ENCODE measurements around the gene THRSP. TPM values are rescaled to one million over a fixed set of nuclear protein-coding genes. Genes with fewer than 3 reads are reported as not detected.
"Not testable (repeated sequence)": the region's sequence is repeated elsewhere in the genome, so short reads cannot be mapped to it uniquely, and the experiment has no call there.

THRSP gene
- polyA plus RNA-seq, 2 of the 4 experiments (the other 2 are of a cell fraction) = not detected

DNA sequence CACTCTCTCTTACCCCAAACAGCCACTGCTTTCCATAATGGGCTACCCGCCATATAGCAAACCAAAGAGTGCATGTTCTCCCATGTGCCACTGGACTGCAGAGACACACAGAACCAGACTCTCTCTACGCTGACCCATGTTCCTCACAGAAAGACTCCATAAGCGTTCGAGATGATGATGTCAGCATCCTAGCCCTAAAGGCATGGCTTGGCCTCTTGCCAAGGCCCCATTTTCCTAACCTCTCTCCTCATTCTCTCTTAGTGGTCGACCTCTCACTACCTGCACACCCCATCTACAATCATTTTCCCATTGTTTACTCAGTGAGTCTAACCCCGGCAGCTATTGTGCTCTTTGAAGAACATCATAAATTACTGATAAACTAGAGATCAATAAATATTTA is 11.1 kb downstream of the THRSP start:
- FAIRE-seq (no peak), DNase-seq (ENCODE audit: low read depth in 1 of 2, low spot score in 1 of 2) (no peak), ATAC-seq (no peak)
- H3K4me2 ChIP-seq = no peak overlapping the region
- peaks cover 11% of the 10 kb centered on the region; the same call in 2 of the 3 replicates for H3K4me1 ChIP-seq
- WGBS (ENCODE audit: missing lambda C conversion rate) = 76% methylated on average over 6 of the region's 6 CpGs
- no peaks in the 10 kb centered on the region for H3K9me3 ChIP-seq
- H3K27ac ChIP-seq = no peak overlapping the region
- TF ChIP-seq FOSB (CRISPR knock-in tag; IDR thresholded peaks at IDR 0.05) = no peak
- no peak for TF ChIP-seq FOSL2 (IDR thresholded peaks at IDR 0.05)
- TF ChIP-seq FOSL2 (CRISPR knock-in tag; IDR thresholded peaks at IDR 0.05) = no peak
- no peak for TF ChIP-seq CBX8 (IDR thresholded peaks at IDR 0.05)
- TF ChIP-seq TP53 (CRISPR knock-in tag; IDR thresholded peaks at IDR 0.05) = no peak
- TF ChIP-seq POLR2AphosphoS2 (conservative IDR thresholded peaks at IDR 0.05; ENCODE audit: low read length) = no peak
- no peak for TF ChIP-seq EP300 (IDR thresholded peaks at IDR 0.05)
- TF ChIP-seq, protein P1, sequence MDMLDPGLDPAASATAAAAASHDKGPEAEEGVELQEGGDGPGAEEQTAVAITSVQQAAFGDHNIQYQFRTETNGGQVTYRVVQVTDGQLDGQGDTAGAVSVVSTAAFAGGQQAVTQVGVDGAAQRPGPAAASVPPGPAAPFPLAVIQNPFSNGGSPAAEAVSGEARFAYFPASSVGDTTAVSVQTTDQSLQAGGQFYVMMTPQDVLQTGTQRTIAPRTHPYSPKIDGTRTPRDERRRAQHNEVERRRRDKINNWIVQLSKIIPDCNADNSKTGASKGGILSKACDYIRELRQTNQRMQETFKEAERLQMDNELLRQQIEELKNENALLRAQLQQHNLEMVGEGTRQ (IDR thresholded peaks at IDR 0.05) = no peak
- TF ChIP-seq BHLHE40 (IDR thresholded peaks at IDR 0.05; ENCODE audit: low read depth, low read length) = no peak
- no peak for TF ChIP-seq CBX2 (IDR thresholded peaks at IDR 0.05; ENCODE audit: borderline replicate concordance, low read depth)
- TF ChIP-seq RFX5 (IDR thresholded peaks at IDR 0.05) = no peak
- ChIA-PET POLR2A (no interaction called here), CTCF (no interaction called here)
- H3K4me3 ChIP-seq = no peak overlapping the region

GRCh38 chr11:78076733-78077403 is 13.2 kb downstream of the THRSP start:
- ChIA-PET POLR2A (no interaction called here), CTCF (interaction anchor here (0.6 to 1.3 kb wide), 3 partner anchors 31 to 1283 kb away, joined by 3 read pairs; no protein-coding TSS in a partner anchor)
- Histone ChIP-seq H3K4me1 (peaks cover 11% of the 10 kb centered on the region; the same call in 2 of the 3 replicates), H3K4me2 (no peak overlapping the region), H3K27ac (no peak overlapping the region), H3K4me3 (no peak overlapping the region), H3K9me3 (no peaks in the 10 kb centered on the region)
- no peak for ATAC-seq
- no peak for DNase-seq (ENCODE audit: low read depth in 1 of 2, low spot score in 1 of 2)
- 85% methylated on average over 6 of the region's 6 CpGs for WGBS (ENCODE audit: missing lambda C conversion rate)
- no peak for FAIRE-seq
- no peak for TF ChIP-seq POLR2AphosphoS2 (conservative IDR thresholded peaks at IDR 0.05; ENCODE audit: low read length)
- TF ChIP-seq SMC3 (IDR thresholded peaks at IDR 0.05) = no peak
- TF ChIP-seq, protein P2, sequence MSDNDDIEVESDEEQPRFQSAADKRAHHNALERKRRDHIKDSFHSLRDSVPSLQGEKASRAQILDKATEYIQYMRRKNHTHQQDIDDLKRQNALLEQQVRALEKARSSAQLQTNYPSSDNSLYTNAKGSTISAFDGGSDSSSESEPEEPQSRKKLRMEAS (IDR thresholded peaks at IDR 0.05) = no peak
- no peak for TF ChIP-seq POLR2A (IDR thresholded peaks at IDR 0.05; ENCODE audit: low read length)
- TF ChIP-seq CBX8 (IDR thresholded peaks at IDR 0.05) = no peak
- no peak for TF ChIP-seq HES2 (IDR thresholded peaks at IDR 0.05)
- no peak for TF ChIP-seq BCL3 (IDR thresholded peaks at IDR 0.05)
- no peak for TF ChIP-seq TP53 (CRISPR knock-in tag; IDR thresholded peaks at IDR 0.05)
- no peak for TF ChIP-seq FOXS1 (CRISPR knock-in tag; IDR thresholded peaks at IDR 0.05)

DNA sequence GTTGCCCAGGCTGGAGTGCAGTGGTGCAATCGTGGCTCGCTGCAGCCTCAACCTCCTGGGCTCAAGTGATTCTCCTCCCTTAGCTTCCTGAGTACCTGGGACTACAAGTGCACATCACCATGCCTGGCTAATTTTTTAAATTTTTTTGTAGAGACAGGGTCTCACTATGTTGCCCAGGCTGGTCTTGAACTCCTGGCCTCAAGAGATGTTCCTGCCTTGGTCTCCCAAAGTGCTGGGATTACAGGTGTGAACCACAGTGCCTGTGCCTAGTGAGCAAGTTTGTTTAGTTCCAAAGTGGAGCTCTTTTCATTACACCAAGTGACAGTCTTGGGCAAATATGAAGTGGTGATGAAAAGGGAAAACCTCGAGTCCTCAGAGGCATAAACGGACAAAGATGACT is 13.9 kb downstream of the THRSP start:
- H3K4me1 ChIP-seq = peaks cover 11% of the 10 kb centered on the region; the same call in 2 of the 3 replicates
- H3K4me3 ChIP-seq; H3K27ac ChIP-seq; DNase-seq (ENCODE audit: low read depth in 1 of 2, low spot score in 1 of 2); FAIRE-seq; H3K9me3 ChIP-seq; POLR2A ChIA-PET; ATAC-seq: not testable (repeated sequence)
- CTCF ChIA-PET = interaction anchor here (0.6 to 1.3 kb wide), 2 partner anchors 32 to 1258 kb away, joined by 3 read pairs; no protein-coding TSS in a partner anchor
- peak overlapping the region; percentile 97 for H3K4me2 ChIP-seq
- WGBS (ENCODE audit: missing lambda C conversion rate) = 94% methylated on average over 4 of the region's 4 CpGs

All from A549 (cell line).